HEK293 (cell line): ENCODE measurements around the gene ST7L.

Experiments
- CTCF ChIP-seq: fragments of 450-650 bp; formaldehyde crosslinking; IDR thresholded peaks from 2 replicates; pipeline ENCODE4 v1.5.1; 2016; ENCODE audit warnings: missing biosample characterization, missing genetic modification characterization
- HOXA7 ChIP-seq: sonication (generic); formaldehyde crosslinking; IDR thresholded peaks from 2 replicates; pipeline ENCODE4 v1.8.1; 2022; ENCODE audit warnings: missing genetic modification reagents, borderline replicate concordance
- HOXC10 ChIP-seq: sonication (generic); formaldehyde crosslinking; IDR thresholded peaks from 2 replicates; pipeline ENCODE4 v1.8.1; 2023; ENCODE audit warnings: mild to moderate bottlenecking, missing genetic modification reagents
- IKZF3 ChIP-seq: fragments of 450-650 bp; IDR thresholded peaks from 2 replicates; pipeline ENCODE4 v1.5.0; 2018; ENCODE audit warnings: missing biosample characterization, mild to moderate bottlenecking, missing genetic modification characterization, moderate library complexity
- OVOL3 ChIP-seq: fragments of 450-650 bp; formaldehyde crosslinking; IDR thresholded peaks from 2 replicates; pipeline ENCODE4 v1.5.1; 2016; ENCODE audit warnings: missing biosample characterization, missing genetic modification characterization
- PATZ1 ChIP-seq: fragments of 450-650 bp; formaldehyde crosslinking; IDR thresholded peaks from 2 replicates; pipeline ENCODE4 v1.5.1; 2016; ENCODE audit warnings: missing biosample characterization, missing genetic modification characterization
- SP7 ChIP-seq: fragments of 450-650 bp; formaldehyde crosslinking; IDR thresholded peaks from 2 replicates; pipeline ENCODE4 v1.5.1; 2016; ENCODE audit warnings: missing biosample characterization, missing genetic modification characterization
- TCF7L2 ChIP-seq: IDR thresholded peaks from 2 replicates; pipeline ENCODE4 v1.6.1; 2011; ENCODE audit warnings: low read depth, mild to moderate bottlenecking, inconsistent platforms, low read length, moderate library complexity, borderline replicate concordance
- YY2 ChIP-seq: fragments of 450-650 bp; formaldehyde crosslinking; IDR thresholded peaks from 2 replicates; pipeline ENCODE4 v1.5.1; 2016; ENCODE audit warnings: missing biosample characterization, missing genetic modification characterization
- ZBTB10 ChIP-seq: fragments of 450-650 bp; formaldehyde crosslinking; IDR thresholded peaks from 2 replicates; pipeline ENCODE4 v1.5.1; 2016; ENCODE audit warnings: missing biosample characterization, missing genetic modification characterization
- ZBTB17 ChIP-seq: fragments of 450-650 bp; formaldehyde crosslinking; IDR thresholded peaks from 2 replicates; pipeline ENCODE4 v1.5.1; 2016; ENCODE audit warnings: missing biosample characterization, missing genetic modification characterization
- ZBTB20 ChIP-seq: fragments of 450-650 bp; formaldehyde crosslinking; IDR thresholded peaks from 2 replicates; pipeline ENCODE4 v1.5.1; 2016; ENCODE audit warnings: missing biosample characterization, missing genetic modification characterization
- ZBTB7A ChIP-seq: fragments of 450-650 bp; formaldehyde crosslinking; IDR thresholded peaks from 2 replicates; pipeline ENCODE4 v1.5.1; 2016; ENCODE audit warnings: low read depth, missing biosample characterization, missing genetic modification characterization
- ZFP41 ChIP-seq: fragments of 450-650 bp; formaldehyde crosslinking; IDR thresholded peaks from 2 replicates; pipeline ENCODE4 v1.5.1; 2016; ENCODE audit warnings: missing biosample characterization, missing genetic modification characterization, borderline replicate concordance
- ZNF121 ChIP-seq: fragments of 450-650 bp; formaldehyde crosslinking; IDR thresholded peaks from 2 replicates; pipeline ENCODE4 v1.5.1; 2016; ENCODE audit warnings: missing biosample characterization, missing genetic modification characterization
- ZNF16 ChIP-seq: fragments of 450-650 bp; formaldehyde crosslinking; IDR thresholded peaks from 2 replicates; pipeline ENCODE4 v1.5.1; 2016; ENCODE audit warnings: low read depth, missing biosample characterization, missing genetic modification characterization
- ZNF18 ChIP-seq: fragments of 450-650 bp; formaldehyde crosslinking; IDR thresholded peaks from 2 replicates; pipeline ENCODE4 v1.5.1; 2016; ENCODE audit warnings: missing biosample characterization, missing genetic modification characterization
- ZNF239 ChIP-seq: fragments of 450-650 bp; formaldehyde crosslinking; IDR thresholded peaks from 2 replicates; pipeline ENCODE4 v1.5.1; 2016; ENCODE audit warnings: missing biosample characterization, missing genetic modification characterization
- ZNF274 ChIP-seq, 2 experiments: fragments of 200-500 bp in 1 of 2; fragments of 450-650 bp in 1 of 2; sonication (Bioruptor generic) in 1 of 2; formaldehyde crosslinking in 1 of 2; IDR thresholded peaks; 2 replicates each; pipeline versions ENCODE4 v1.5.1 to v1.6.1; 2014 to 2016; ENCODE audit warnings: borderline replicate concordance in 1 of 2, inconsistent platforms in 1 of 2, low read length in 1 of 2, missing biosample characterization in 1 of 2, missing genetic modification characterization in 1 of 2
- ZNF335 ChIP-seq: fragments of 450-650 bp; formaldehyde crosslinking; conservative IDR thresholded peaks from 2 replicates; pipeline ENCODE4 v1.5.1; 2016; ENCODE audit warnings: missing biosample characterization, missing genetic modification characterization
- ZNF398 ChIP-seq: fragments of 450-650 bp; formaldehyde crosslinking; IDR thresholded peaks from 2 replicates; pipeline ENCODE4 v1.5.1; 2017; ENCODE audit warnings: missing biosample characterization, missing genetic modification characterization
- ZNF416 ChIP-seq: fragments of 450-650 bp; formaldehyde crosslinking; IDR thresholded peaks from 2 replicates; pipeline ENCODE4 v1.5.1; 2016; ENCODE audit warnings: missing biosample characterization, missing genetic modification characterization
- ZNF423 ChIP-seq: fragments of 450-650 bp; formaldehyde crosslinking; IDR thresholded peaks from 2 replicates; pipeline ENCODE4 v1.5.1; 2016; ENCODE audit warnings: missing biosample characterization, missing genetic modification characterization
- ZNF426 ChIP-seq: fragments of 450-650 bp; formaldehyde crosslinking; IDR thresholded peaks from 2 replicates; pipeline ENCODE4 v1.5.1; 2017; ENCODE audit warnings: missing biosample characterization, missing genetic modification characterization, mild to moderate bottlenecking, inconsistent platforms, moderate library complexity
- ZNF473 ChIP-seq: fragments of 450-650 bp; formaldehyde crosslinking; IDR thresholded peaks from 2 replicates; pipeline ENCODE4 v1.5.1; 2017; ENCODE audit warnings: missing biosample characterization, missing genetic modification characterization
- ZNF610 ChIP-seq: fragments of 450-650 bp; formaldehyde crosslinking; IDR thresholded peaks from 2 replicates; pipeline ENCODE4 v1.5.1; 2016; ENCODE audit warnings: missing biosample characterization, missing genetic modification characterization, borderline replicate concordance
- ZNF664 ChIP-seq: fragments of 450-650 bp; formaldehyde crosslinking; IDR thresholded peaks from 2 replicates; pipeline ENCODE4 v1.5.1; 2016; ENCODE audit warnings: missing biosample characterization, missing genetic modification characterization
- ZNF692 ChIP-seq: fragments of 450-650 bp; formaldehyde crosslinking; IDR thresholded peaks from 2 replicates; pipeline ENCODE4 v1.5.1; 2016; ENCODE audit warnings: missing biosample characterization, missing genetic modification characterization
- ZNF791 ChIP-seq: fragments of 450-650 bp; formaldehyde crosslinking; IDR thresholded peaks from 2 replicates; pipeline ENCODE4 v1.5.1; 2016; ENCODE audit warnings: missing biosample characterization, missing genetic modification characterization
- ZNF843 ChIP-seq: fragments of 450-650 bp; formaldehyde crosslinking; IDR thresholded peaks from 2 replicates; pipeline ENCODE4 v1.5.1; 2016; ENCODE audit warnings: missing biosample characterization, missing genetic modification characterization
- ZSCAN23 ChIP-seq: fragments of 450-650 bp; formaldehyde crosslinking; IDR thresholded peaks from 2 replicates; pipeline ENCODE4 v1.5.1; 2016; ENCODE audit warnings: missing biosample characterization, missing genetic modification characterization

Gene ST7L

GRCh38 chr1:112634367-112634766 lies 15.4 kb upstream of the ST7L start (continued):
- TF ChIP-seq ZBTB20 (tag by site-specific recombination) (no peak), ZNF416 (no peak), OVOL3 (tag by site-specific recombination) (no peak), ZSCAN23 (tag by site-specific recombination) (no peak), ZNF274 (IDR thresholded peaks at IDR 0.05; ENCODE audit: low read length) (no peak), ZNF274 (tag by site-specific recombination; IDR thresholded peaks at IDR 0.05; ENCODE audit: borderline replicate concordance) (no peak), ZNF335 (tag by site-specific recombination) (no peak), ZNF18 (tag by site-specific recombination) (no peak), ZNF121 (tag by site-specific recombination) (no peak), ZNF843 (peak; percentile 75), ZNF423 (tag by site-specific recombination) (no peak), ZBTB10 (tag by site-specific recombination) (no peak), ZNF692 (tag by site-specific recombination) (no peak), ZNF239 (tag by site-specific recombination) (no peak), HOXA7 (no peak), YY2 (tag by site-specific recombination) (no peak), ZNF426 (tag by site-specific recombination) (no peak), ZBTB7A (tag by site-specific recombination) (no peak), ZFP41 (tag by site-specific recombination) (no peak), TCF7L2 (peak; percentile 85), IKZF3 (no peak), ZNF398 (tag by site-specific recombination) (no peak), ZNF610 (no peak), ZNF16 (tag by site-specific recombination) (no peak), ZNF664 (tag by site-specific recombination) (peak; percentile 52), ZNF473 (tag by site-specific recombination) (no peak), ZBTB17 (no peak), ZNF791 (tag by site-specific recombination) (no peak), CTCF (tag by site-specific recombination) (no peak), HOXC10 (no peak), SP7 (tag by site-specific recombination) (peak; percentile 53; the same call in 1 of the 2 replicates), PATZ1 (tag by site-specific recombination) (no peak)
